Measurements from ENCODE around the gene DYNLL2.
A peak's percentile ranks its signal among the peaks of the same experiment; 100 is the strongest.
"Not testable (repeated sequence)": the region's sequence is repeated elsewhere in the genome, so short reads cannot be mapped to it uniquely, and the experiment has no call there.

DYNLL2 gene

GRCh38 chr17:58105093-58105492 lies 21.9 kb downstream of the DYNLL2 start:
- DNase-seq (ENCODE audit: low spot score) = no peak

GRCh38 chr17:58107306-58107705 lies 24.1 kb downstream of the DYNLL2 start:
- DNase-seq (ENCODE audit: low spot score) = no peak

GRCh38 chr17:58109197-58109596 lies 26.0 kb downstream of the DYNLL2 start:
- DNase-seq (ENCODE audit: low spot score) = no peak

- no peak for DNase-seq (ENCODE audit: low spot score)
These were observed 26.8 kb downstream of the DYNLL2 start for GRCh38 chr17:58110012-58110411.

- DNase-seq (ENCODE audit: low spot score) = no peak
These were observed 28.5 kb downstream of the DYNLL2 start for GRCh38 chr17:58111676-58112075.

- DNase-seq (ENCODE audit: low spot score) = peak; percentile 72
These were observed 29.9 kb downstream of the DYNLL2 start for GRCh38 chr17:58112970-58113631.

GRCh38 chr17:58113947-58114346 lies 30.7 kb downstream of the DYNLL2 start:
- no peak for DNase-seq (ENCODE audit: low spot score)

GRCh38 chr17:58117382-58117781 lies 34.2 kb downstream of the DYNLL2 start:
- no peak for DNase-seq (ENCODE audit: low spot score)

- no peak for DNase-seq (ENCODE audit: low spot score)
These were observed 36.3 kb downstream of the DYNLL2 start for GRCh38 chr17:58119491-58119890.

- peak; percentile 13 for DNase-seq (ENCODE audit: low spot score)
These were observed 37.1 kb downstream of the DYNLL2 start for GRCh38 chr17:58120195-58120822.

- DNase-seq (ENCODE audit: low spot score) = no peak
These were observed 38.7 kb downstream of the DYNLL2 start for GRCh38 chr17:58121925-58122324.

- no peak for DNase-seq (ENCODE audit: low spot score)
These were observed 44.6 kb downstream of the DYNLL2 start for GRCh38 chr17:58127846-58128245.

GRCh38 chr17:58132697-58133096 lies 49.5 kb downstream of the DYNLL2 start:
- not testable (repeated sequence) for DNase-seq (ENCODE audit: low spot score)

- DNase-seq (ENCODE audit: low spot score) = no peak
These were observed 53.6 kb downstream of the DYNLL2 start for GRCh38 chr17:58136669-58137279.

GRCh38 chr17:58141505-58141904 lies 58.3 kb downstream of the DYNLL2 start:
- no peak for DNase-seq (ENCODE audit: low spot score)

GRCh38 chr17:58143335-58143734 lies 60.1 kb downstream of the DYNLL2 start:
- DNase-seq (ENCODE audit: low spot score) = not testable (repeated sequence)

GRCh38 chr17:58144801-58145200 lies 61.6 kb downstream of the DYNLL2 start:
- no peak for DNase-seq (ENCODE audit: low spot score)

Data from germinal center (tissue), 1 donor.